GM23338 (cell line): ENCODE measurements around the gene NHERF1.

Source experiments
- CREB1 ChIP-seq: fragments of 250-450 bp; sonication (Bioruptor Pico); IDR thresholded peaks from 2 replicates; pipeline ENCODE4 v1.5.0; 2020; ENCODE audit warnings: low read depth, mild to moderate bottlenecking, moderate library complexity
- JUNB ChIP-seq: IDR thresholded peaks from one replicate; pipeline ENCODE4 v1.6.1; 2016; ENCODE audit warnings: antibody characterized with exemption; ENCODE audit not compliant: unreplicated experiment
- POLR2AphosphoS5 ChIP-seq: IDR thresholded peaks from 2 replicates; pipeline ENCODE4 v1.6.1; 2016; ENCODE audit warnings: antibody characterized with exemption, low read depth
- TF ChIP-seq, protein P1 (sequence below), 2 experiments: fragments of 200-600 bp in 1 of 2; sonication (generic) in 1 of 2; conservative IDR thresholded peaks; 2 replicates each; pipeline versions ENCODE4 v1.5.1 to v1.6.1; 2016 to 2017; ENCODE audit warnings: antibody characterized with exemption in 2 of 2, low read depth in 2 of 2, mild to moderate bottlenecking in 2 of 2, moderate library complexity in 1 of 2

DNA sequence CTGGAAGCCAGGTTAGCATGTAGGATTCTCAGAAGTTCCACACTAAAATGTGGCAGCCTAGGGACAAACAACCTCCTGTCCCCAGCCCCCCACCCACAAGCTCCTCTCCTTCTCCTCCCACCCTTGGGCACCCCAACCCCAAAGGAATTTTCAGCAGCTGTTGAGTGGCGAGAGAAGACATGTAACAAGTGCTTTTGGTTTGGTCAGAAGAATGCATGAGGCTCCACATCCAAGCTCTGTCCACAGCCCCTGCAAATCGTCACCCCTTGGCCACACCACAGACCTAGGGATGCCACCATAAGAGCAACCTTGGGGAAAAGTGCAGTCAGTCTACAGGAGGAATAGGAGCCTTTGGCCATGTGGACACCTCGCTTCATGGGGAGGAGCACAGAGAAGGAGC, 23.3 kb upstream of the NHERF1 start:
- TF ChIP-seq, protein P1, sequence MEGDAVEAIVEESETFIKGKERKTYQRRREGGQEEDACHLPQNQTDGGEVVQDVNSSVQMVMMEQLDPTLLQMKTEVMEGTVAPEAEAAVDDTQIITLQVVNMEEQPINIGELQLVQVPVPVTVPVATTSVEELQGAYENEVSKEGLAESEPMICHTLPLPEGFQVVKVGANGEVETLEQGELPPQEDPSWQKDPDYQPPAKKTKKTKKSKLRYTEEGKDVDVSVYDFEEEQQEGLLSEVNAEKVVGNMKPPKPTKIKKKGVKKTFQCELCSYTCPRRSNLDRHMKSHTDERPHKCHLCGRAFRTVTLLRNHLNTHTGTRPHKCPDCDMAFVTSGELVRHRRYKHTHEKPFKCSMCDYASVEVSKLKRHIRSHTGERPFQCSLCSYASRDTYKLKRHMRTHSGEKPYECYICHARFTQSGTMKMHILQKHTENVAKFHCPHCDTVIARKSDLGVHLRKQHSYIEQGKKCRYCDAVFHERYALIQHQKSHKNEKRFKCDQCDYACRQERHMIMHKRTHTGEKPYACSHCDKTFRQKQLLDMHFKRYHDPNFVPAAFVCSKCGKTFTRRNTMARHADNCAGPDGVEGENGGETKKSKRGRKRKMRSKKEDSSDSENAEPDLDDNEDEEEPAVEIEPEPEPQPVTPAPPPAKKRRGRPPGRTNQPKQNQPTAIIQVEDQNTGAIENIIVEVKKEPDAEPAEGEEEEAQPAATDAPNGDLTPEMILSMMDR (conservative IDR thresholded peaks at IDR 0.05; ENCODE audit: low read depth in 2 of 2), result no peak
- TF ChIP-seq JUNB, result no peak
- TF ChIP-seq CREB1 (CRISPR knock-in tag), result no peak
- no peak for TF ChIP-seq POLR2AphosphoS5
